Fibroblast of pulmonary artery (primary cell): Measurements from ENCODE around the gene DHX8.

Experiments used
- DNase-seq: peaks from one replicate; pipeline ENCODE4 v3.0.0-alpha.2; 2010; ENCODE audit warnings: low read depth
- H3K4me3 ChIP-seq: replicated peaks from 2 replicates; pipeline ENCODE4 v1.5.1; 2011; ENCODE audit warnings: low read depth, mild to moderate bottlenecking, control low read depth, low read length, moderate library complexity
- CTCF ChIP-seq: IDR thresholded peaks from 2 replicates; pipeline ENCODE4 v1.5.1; 2011; ENCODE audit warnings: mild to moderate bottlenecking, control low read depth, low read length, inconsistent platforms; ENCODE audit errors: missing control alignments

Gene DHX8

GRCh38 chr17:43543300-43543699 is 59.5 kb downstream of the DHX8 start:
- TF ChIP-seq CTCF, result no peak

GRCh38 chr17:43543771-43544575 is 60.2 kb downstream of the DHX8 start:
- H3K4me3 ChIP-seq, result peak overlapping the region; percentile 2
- no peak for TF ChIP-seq CTCF
- DNase-seq, result no peak

More at GRCh38 chr17:43543300-43543699, 59.5 kb downstream of the DHX8 start:
- no peak overlapping the region for H3K4me3 ChIP-seq
- DNase-seq, result no peak

GRCh38 chr17:43545383-43545632 is 61.5 kb downstream of the DHX8 start:
- H3K4me3 ChIP-seq, result peak overlapping the region; percentile 56
- DNase-seq, result no peak
- TF ChIP-seq CTCF, result no peak

GRCh38 chr17:43546319-43547188 is 62.8 kb downstream of the DHX8 start, which contains the start of gene ETV4:
TSS of gene ETV4 (minus strand) at chr17:43546340. CDS start at chr17:43545617, 723 bp downstream.
- peak within 1 kb of the TSS; percentile 56 for H3K4me3 ChIP-seq
- TF ChIP-seq CTCF, result no peak
- DNase-seq, result peak; percentile 92

- H3K4me3 ChIP-seq, result no peak overlapping the region
- no peak for TF ChIP-seq CTCF
- no peak for DNase-seq
These were observed 63.4 kb downstream of the DHX8 start for GRCh38 chr17:43547189-43547550.

- no peak for TF ChIP-seq CTCF
- H3K4me3 ChIP-seq, result no peak overlapping the region
- DNase-seq, result no peak
These were observed 64.0 kb downstream of the DHX8 start for GRCh38 chr17:43547659-43548256.
